Naive B cell (primary cell): Measurements from ENCODE around the gene SPPL2B. TPM values are rescaled to one million over a fixed set of nuclear protein-coding genes. Genes with fewer than 3 reads are reported as not detected.

Experiments
- ATAC-seq, 2 donors: fragments of 150-1000 bp; cut with Tn5 transposase; 2 replicates each; pipeline ENCODE4 v1.10.0; 2021; ENCODE audit warnings: low read depth in 2 of 2, mild to moderate bottlenecking in 2 of 2, moderate library complexity in 2 of 2
- DNase-seq: peaks from one replicate; pipeline ENCODE4 v3.0.0; 2022
- H3K27ac Mint-ChIP-seq, 6 donors: one replicate each; pipeline ENCODE4 v1.8.0; 2020 to 2022; ENCODE audit warnings: mild to moderate bottlenecking in 6 of 6, mixed read lengths in 6 of 6, moderate library complexity in 5 of 6, inconsistent platforms in 2 of 6
- H3K27me3 Mint-ChIP-seq, 3 donors: one replicate each; pipeline ENCODE4 v1.8.0; 2021 to 2022; ENCODE audit warnings: mixed read lengths in 3 of 3, mild to moderate bottlenecking in 1 of 3
- H3K36me3 Mint-ChIP-seq, 2 donors: one replicate each; pipeline ENCODE4 v1.8.0; 2020 to 2022; ENCODE audit warnings: mixed read lengths in 2 of 2, inconsistent platforms in 1 of 2, mild to moderate bottlenecking in 1 of 2
- H3K4me1 Mint-ChIP-seq, 3 donors: one replicate each; pipeline ENCODE4 v1.8.0; 2020 to 2022; ENCODE audit warnings: mixed read lengths in 3 of 3, inconsistent platforms in 1 of 3, mild to moderate bottlenecking in 1 of 3, moderate library complexity in 1 of 3
- H3K4me3 Mint-ChIP-seq, 8 donors: one replicate each; pipeline ENCODE4 v1.8.0; 2020 to 2022; ENCODE audit warnings: mild to moderate bottlenecking in 8 of 8, mixed read lengths in 8 of 8, moderate library complexity in 8 of 8, inconsistent platforms in 2 of 8
- H3K9me3 Mint-ChIP-seq, 7 donors: one replicate each; pipeline ENCODE4 v1.8.0; 2020 to 2022; ENCODE audit warnings: mixed read lengths in 7 of 7, mild to moderate bottlenecking in 5 of 7, inconsistent platforms in 2 of 7, moderate library complexity in 1 of 7
- polyA plus RNA-seq, 6 donors: library from polyadenylated mRNA; unstranded; fragments of 300-500 nt; fragmentation: Illumina TruSeq; gene quantifications; one replicate each; pipeline ENCODE4 v1.2.3, GENCODE V29; 2021; ENCODE audit warnings: low read depth in 6 of 6

The SPPL2B gene
- polyA plus RNA-seq, 6 donors from 2014 or later, result 13.0 to 38.0 (median 18.7) TPM

- peak; percentile 75 to 76 for ATAC-seq
- Mint-ChIP-seq H3K4me1 (peaks cover 48 to 64% (median 58%) of the 10 kb centered on the region in 3 donors), H3K27ac (peak overlapping the region; percentile 66 to 97 (median 97))
These were observed 38.6 kb upstream of the SPPL2B start for GRCh38 chr19:2289714-2290435.

GRCh38 chr19:2290441-2291184 lies 37.9 kb upstream of the SPPL2B start:
- DNase-seq (no peak), ATAC-seq (peak; percentile 7 to 8)
- peaks cover 51 to 67% (median 63%) of the 10 kb centered on the region in 3 donors for H3K4me1 Mint-ChIP-seq
- H3K9me3 Mint-ChIP-seq, result no peaks in the 10 kb centered on the region
- peak overlapping the region; percentile 83 to 93 (median 88) for H3K4me3 Mint-ChIP-seq
- H3K36me3 Mint-ChIP-seq, result no peaks in the 10 kb centered on the region
- peak overlapping the region; percentile 57 to 97 (median 79) for H3K27ac Mint-ChIP-seq
- no peaks in the 10 kb centered on the region for H3K27me3 Mint-ChIP-seq

More at GRCh38 chr19:2289714-2290435, 38.6 kb upstream of the SPPL2B start:
- no peaks in the 10 kb centered on the region for H3K9me3 Mint-ChIP-seq
- no peaks in the 10 kb centered on the region for H3K27me3 Mint-ChIP-seq
- H3K4me3 Mint-ChIP-seq, result peak overlapping the region; percentile 85 to 97 (median 91)
- DNase-seq, result peak; percentile 89
- no peaks in the 10 kb centered on the region for H3K36me3 Mint-ChIP-seq

GRCh38 chr19:2291185-2291751 lies 37.2 kb upstream of the SPPL2B start:
- Mint-ChIP-seq H3K9me3 (no peaks in the 10 kb centered on the region), H3K4me3 (peak overlapping the region; percentile 83 to 93 (median 88)), H3K4me1 (peaks cover 53 to 66% (median 63%) of the 10 kb centered on the region in 3 donors), H3K27me3 (no peaks in the 10 kb centered on the region), H3K36me3 (no peaks in the 10 kb centered on the region), H3K27ac (peak overlapping the region in 3 of 6 donors; percentile 42 to 97 (median 85))
- DNase-seq (no peak), ATAC-seq (no peak)

GRCh38 chr19:2294687-2295335 lies 33.7 kb upstream of the SPPL2B start:
- no peaks in the 10 kb centered on the region for H3K27me3 Mint-ChIP-seq
- ATAC-seq, result no peak
- peak overlapping the region; percentile 49 to 89 (median 82) for H3K4me3 Mint-ChIP-seq
- peak overlapping the region in 5 of 6 donors; percentile 51 to 91 (median 78) for H3K27ac Mint-ChIP-seq
- H3K4me1 Mint-ChIP-seq, result peaks cover 24 to 63% (median 42%) of the 10 kb centered on the region in 3 donors
- H3K9me3 Mint-ChIP-seq, result no peaks in the 10 kb centered on the region
- no peak for DNase-seq
- H3K36me3 Mint-ChIP-seq, result no peaks in the 10 kb centered on the region

- H3K4me3 Mint-ChIP-seq, result peak overlapping the region in 3 of 8 donors; percentile 56 to 81 (median 62)
- peaks cover 34 to 75% (median 50%) of the 10 kb centered on the region in 3 donors for H3K4me1 Mint-ChIP-seq
- H3K27ac Mint-ChIP-seq, result peak overlapping the region in 3 of 6 donors; percentile 76 to 91 (median 87)
- no peaks in the 10 kb centered on the region for H3K9me3 Mint-ChIP-seq
- no peak for ATAC-seq
- no peaks in the 10 kb centered on the region for H3K36me3 Mint-ChIP-seq
- H3K27me3 Mint-ChIP-seq, result no peaks in the 10 kb centered on the region
- no peak for DNase-seq
These were observed 32.3 kb upstream of the SPPL2B start for GRCh38 chr19:2296141-2296540.

- no peak for ATAC-seq
- peak overlapping the region in 4 of 6 donors; percentile 49 to 96 (median 90) for H3K27ac Mint-ChIP-seq
- H3K4me1 Mint-ChIP-seq, result peaks cover 35 to 77% (median 47%) of the 10 kb centered on the region in 3 donors
- no peaks in the 10 kb centered on the region for H3K9me3 Mint-ChIP-seq
- DNase-seq, result no peak
- H3K36me3 Mint-ChIP-seq, result no peaks in the 10 kb centered on the region
- peak overlapping the region in 4 of 8 donors; percentile 15 to 50 (median 38) for H3K4me3 Mint-ChIP-seq
- H3K27me3 Mint-ChIP-seq, result no peaks in the 10 kb centered on the region
These were observed 28.0 kb upstream of the SPPL2B start for GRCh38 chr19:2300533-2300932.

GRCh38 chr19:2302319-2303210 lies 25.9 kb upstream of the SPPL2B start:
- Mint-ChIP-seq H3K36me3 (no peaks in the 10 kb centered on the region), H3K27me3 (peaks cover 0 to 10% (median 0%) of the 10 kb centered on the region in 3 donors), H3K4me3 (peak overlapping the region; percentile 80 to 92 (median 88)), H3K27ac (peak overlapping the region; percentile 92 to 98 (median 96)), H3K4me1 (peaks cover 36 to 77% (median 59%) of the 10 kb centered on the region in 3 donors), H3K9me3 (peaks cover 0 to 2% (median 0%) of the 10 kb centered on the region in 7 donors)
- ATAC-seq (peak; percentile 69 to 71), DNase-seq (peak; percentile 72)

- Mint-ChIP-seq H3K27me3 (peaks cover 0 to 10% (median 0%) of the 10 kb centered on the region in 3 donors), H3K9me3 (peaks cover 0 to 2% (median 0%) of the 10 kb centered on the region in 7 donors), H3K36me3 (no peaks in the 10 kb centered on the region), H3K4me1 (peaks cover 38 to 71% (median 58%) of the 10 kb centered on the region in 3 donors), H3K4me3 (peak overlapping the region; percentile 80 to 92 (median 88)), H3K27ac (peak overlapping the region; percentile 79 to 96 (median 95))
- ATAC-seq (peak; percentile 3 to 9), DNase-seq (no peak)
These were observed 25.2 kb upstream of the SPPL2B start for GRCh38 chr19:2303211-2303798.

- Mint-ChIP-seq H3K9me3 (peaks cover 0 to 2% (median 0%) of the 10 kb centered on the region in 7 donors), H3K4me3 (peak overlapping the region in 6 of 8 donors; percentile 20 to 83 (median 66)), H3K36me3 (no peaks in the 10 kb centered on the region), H3K27me3 (peaks cover 8 to 31% (median 17%) of the 10 kb centered on the region in 3 donors), H3K4me1 (peaks cover 39 to 63% (median 61%) of the 10 kb centered on the region in 3 donors), H3K27ac (peak overlapping the region in 3 of 6 donors; percentile 39 to 96 (median 73))
- DNase-seq (no peak), ATAC-seq (no peak)
These were observed 22.8 kb upstream of the SPPL2B start for GRCh38 chr19:2305452-2306280.

- peak overlapping the region in 7 of 8 donors; percentile 35 to 83 (median 65) for H3K4me3 Mint-ChIP-seq
- no peak for ATAC-seq
- peaks cover 0 to 2% (median 0%) of the 10 kb centered on the region in 7 donors for H3K9me3 Mint-ChIP-seq
These were observed 22.1 kb upstream of the SPPL2B start for GRCh38 chr19:2306281-2306806.

GRCh38 chr19:2306971-2307370 lies 21.5 kb upstream of the SPPL2B start:
- Mint-ChIP-seq H3K27ac (peak overlapping the region in 4 of 6 donors; percentile 63 to 88 (median 82)), H3K27me3 (peaks cover 8 to 33% (median 17%) of the 10 kb centered on the region in 3 donors)

More at GRCh38 chr19:2306281-2306806, 22.1 kb upstream of the SPPL2B start:
- DNase-seq, result no peak
- Mint-ChIP-seq H3K36me3 (no peaks in the 10 kb centered on the region), H3K27ac (peak overlapping the region in 5 of 6 donors; percentile 39 to 96 (median 83)), H3K4me1 (peaks cover 33 to 56% (median 54%) of the 10 kb centered on the region in 3 donors), H3K27me3 (peaks cover 8 to 33% (median 17%) of the 10 kb centered on the region in 3 donors)

More at GRCh38 chr19:2306971-2307370, 21.5 kb upstream of the SPPL2B start:
- peak overlapping the region; percentile 35 to 83 (median 53) for H3K4me3 Mint-ChIP-seq
- ATAC-seq, result no peak
- no peaks in the 10 kb centered on the region for H3K36me3 Mint-ChIP-seq
- no peak for DNase-seq
- H3K9me3 Mint-ChIP-seq, result peaks cover 0 to 2% (median 0%) of the 10 kb centered on the region in 7 donors
- peaks cover 31 to 53% (median 50%) of the 10 kb centered on the region in 3 donors for H3K4me1 Mint-ChIP-seq
